KMS-11 (cell line): ENCODE measurements around the gene LLGL1.

Source experiments
- H2AFZ ChIP-seq: fragments of 200-600 bp; sonication (generic); 2 replicates; pipeline ENCODE4 v1.6.1; 2016; ENCODE audit warnings: antibody characterized with exemption, mixed run types, low read depth
- H3K27ac ChIP-seq: fragments of 200-600 bp; sonication (generic); 2 replicates; pipeline ENCODE4 v1.6.1; 2016; ENCODE audit warnings: mild to moderate bottlenecking, mixed run types
- H3K27me3 ChIP-seq: fragments of 200-600 bp; sonication (generic); 2 replicates; pipeline ENCODE4 v1.6.1; 2017; ENCODE audit warnings: mild to moderate bottlenecking, low read depth, mixed run types, moderate library complexity; ENCODE audit not compliant: insufficient read depth
- H3K36me3 ChIP-seq: fragments of 200-600 bp; sonication (generic); 2 replicates; pipeline ENCODE4 v1.6.1; 2017; ENCODE audit warnings: mild to moderate bottlenecking, mixed run types; ENCODE audit not compliant: insufficient read depth
- H3K4me1 ChIP-seq: fragments of 200-600 bp; sonication (generic); 2 replicates; pipeline ENCODE4 v1.6.1; 2016; ENCODE audit warnings: mild to moderate bottlenecking, low read depth, mixed run types; ENCODE audit not compliant: poor library complexity, severe bottlenecking
- H3K4me2 ChIP-seq: fragments of 200-600 bp; sonication (generic); 2 replicates; pipeline ENCODE4 v1.7.0; 2016; ENCODE audit warnings: mild to moderate bottlenecking, mixed run types
- H3K4me3 ChIP-seq: fragments of 200-600 bp; sonication (generic); IDR thresholded peaks from 2 replicates; pipeline ENCODE4 v1.6.1; 2017; ENCODE audit warnings: low read depth, low read length, mixed read lengths; ENCODE audit not compliant: insufficient read depth
- H3K79me2 ChIP-seq: fragments of 200-600 bp; sonication (generic); 2 replicates; pipeline ENCODE4 v1.6.1; 2016; ENCODE audit warnings: low read depth, mixed run types; ENCODE audit not compliant: insufficient read depth
- H3K9ac ChIP-seq: fragments of 200-600 bp; sonication (generic); 2 replicates; pipeline ENCODE4 v1.6.1; 2016; ENCODE audit warnings: mild to moderate bottlenecking, mixed run types
- H4K20me1 ChIP-seq: fragments of 200-600 bp; sonication (generic); 2 replicates; pipeline ENCODE4 v1.6.1; 2016; ENCODE audit warnings: mild to moderate bottlenecking, mixed run types; ENCODE audit not compliant: insufficient read depth
- TF ChIP-seq, protein P1 (sequence below): fragments of 200-600 bp; sonication (generic); conservative IDR thresholded peaks from 2 replicates; pipeline ENCODE4 v1.6.1; 2017; ENCODE audit warnings: low read depth, mild to moderate bottlenecking, antibody characterized with exemption, low read length, moderate library complexity, mixed read lengths

LLGL1 gene

DNA sequence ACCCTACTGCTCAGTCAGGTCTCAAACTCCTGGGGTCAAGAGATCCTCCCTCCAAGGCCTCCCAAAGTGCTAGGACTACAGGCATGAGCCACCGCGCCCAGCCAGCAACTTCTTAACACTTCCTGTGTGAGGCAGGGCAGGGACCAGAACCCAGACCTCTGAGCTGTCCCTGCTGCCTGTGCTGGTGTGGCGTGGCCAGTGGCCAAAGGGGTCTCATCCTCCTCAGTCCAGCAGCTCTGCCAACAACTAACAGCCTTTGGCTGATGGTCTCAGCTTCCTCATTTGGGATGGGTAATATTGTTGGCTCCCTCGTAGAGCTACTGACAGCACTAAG lies 1.4 kb upstream of the LLGL1 start:
- Histone ChIP-seq H3K4me1 (no peaks in the 10 kb centered on the region), H3K36me3 (no peaks in the 10 kb centered on the region), H3K9ac (no peak overlapping the region), H2AFZ (no peak overlapping the region), H3K27ac (no peak overlapping the region), H3K79me2 (no peaks in the 10 kb centered on the region), H4K20me1 (no peaks in the 10 kb centered on the region), H3K4me2 (no peak overlapping the region), H3K27me3 (no peaks in the 10 kb centered on the region), H3K4me3 (no peak overlapping the region)
- TF ChIP-seq, protein P1, sequence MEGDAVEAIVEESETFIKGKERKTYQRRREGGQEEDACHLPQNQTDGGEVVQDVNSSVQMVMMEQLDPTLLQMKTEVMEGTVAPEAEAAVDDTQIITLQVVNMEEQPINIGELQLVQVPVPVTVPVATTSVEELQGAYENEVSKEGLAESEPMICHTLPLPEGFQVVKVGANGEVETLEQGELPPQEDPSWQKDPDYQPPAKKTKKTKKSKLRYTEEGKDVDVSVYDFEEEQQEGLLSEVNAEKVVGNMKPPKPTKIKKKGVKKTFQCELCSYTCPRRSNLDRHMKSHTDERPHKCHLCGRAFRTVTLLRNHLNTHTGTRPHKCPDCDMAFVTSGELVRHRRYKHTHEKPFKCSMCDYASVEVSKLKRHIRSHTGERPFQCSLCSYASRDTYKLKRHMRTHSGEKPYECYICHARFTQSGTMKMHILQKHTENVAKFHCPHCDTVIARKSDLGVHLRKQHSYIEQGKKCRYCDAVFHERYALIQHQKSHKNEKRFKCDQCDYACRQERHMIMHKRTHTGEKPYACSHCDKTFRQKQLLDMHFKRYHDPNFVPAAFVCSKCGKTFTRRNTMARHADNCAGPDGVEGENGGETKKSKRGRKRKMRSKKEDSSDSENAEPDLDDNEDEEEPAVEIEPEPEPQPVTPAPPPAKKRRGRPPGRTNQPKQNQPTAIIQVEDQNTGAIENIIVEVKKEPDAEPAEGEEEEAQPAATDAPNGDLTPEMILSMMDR = no peak

DNA sequence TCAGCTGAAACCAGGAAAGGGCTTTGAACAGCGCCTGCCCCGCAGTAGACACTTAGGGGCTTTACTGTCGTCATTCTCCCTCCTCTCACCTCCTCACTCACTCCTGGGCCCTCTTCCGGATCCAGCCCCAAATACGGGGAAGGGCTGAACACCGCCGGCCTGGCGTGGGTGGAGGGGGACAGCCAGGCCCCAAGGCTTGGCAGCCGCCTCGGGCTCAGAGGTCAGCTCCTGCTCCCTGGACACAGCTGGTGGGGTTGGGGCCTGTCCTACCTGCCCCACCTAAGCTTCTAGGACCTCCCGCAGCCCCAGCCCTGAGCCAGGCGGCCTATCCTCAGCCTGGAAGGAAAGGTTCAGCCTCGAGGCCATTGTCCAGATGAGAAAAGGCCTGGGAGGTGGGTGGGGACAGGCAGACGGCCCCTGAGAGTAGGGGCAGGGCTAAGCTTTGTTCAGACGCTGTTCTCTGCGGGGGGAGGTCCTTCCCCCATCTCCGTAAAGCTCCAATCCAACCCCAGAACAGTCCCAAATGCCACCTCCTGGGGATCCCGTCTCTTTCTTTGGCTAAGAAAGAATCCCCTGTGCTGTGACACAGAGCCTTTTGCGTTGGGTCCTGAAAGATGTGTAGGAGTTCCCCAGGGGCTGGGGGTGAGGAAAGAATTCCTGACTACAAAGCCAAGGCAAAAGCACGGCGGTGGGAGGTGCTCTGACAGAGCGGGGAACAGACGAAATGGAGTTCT lies 881 bp upstream of the LLGL1 start:
- no peaks in the 10 kb centered on the region for H4K20me1 ChIP-seq
- TF ChIP-seq, protein P1 = no peak
- no peaks in the 10 kb centered on the region for H3K36me3 ChIP-seq
- no peaks in the 10 kb centered on the region for H3K27me3 ChIP-seq
- no peaks in the 10 kb centered on the region for H3K79me2 ChIP-seq
- no peak overlapping the region for H3K9ac ChIP-seq
- no peaks in the 10 kb centered on the region for H3K4me1 ChIP-seq
- H3K27ac ChIP-seq = no peak overlapping the region
- H3K4me2 ChIP-seq = 0 out of 2 replicates have a peak overlapping the region, but pooled peaks have one; percentile 27
- H2AFZ ChIP-seq = peak overlapping the region; percentile 88
- no peak overlapping the region for H3K4me3 ChIP-seq

DNA sequence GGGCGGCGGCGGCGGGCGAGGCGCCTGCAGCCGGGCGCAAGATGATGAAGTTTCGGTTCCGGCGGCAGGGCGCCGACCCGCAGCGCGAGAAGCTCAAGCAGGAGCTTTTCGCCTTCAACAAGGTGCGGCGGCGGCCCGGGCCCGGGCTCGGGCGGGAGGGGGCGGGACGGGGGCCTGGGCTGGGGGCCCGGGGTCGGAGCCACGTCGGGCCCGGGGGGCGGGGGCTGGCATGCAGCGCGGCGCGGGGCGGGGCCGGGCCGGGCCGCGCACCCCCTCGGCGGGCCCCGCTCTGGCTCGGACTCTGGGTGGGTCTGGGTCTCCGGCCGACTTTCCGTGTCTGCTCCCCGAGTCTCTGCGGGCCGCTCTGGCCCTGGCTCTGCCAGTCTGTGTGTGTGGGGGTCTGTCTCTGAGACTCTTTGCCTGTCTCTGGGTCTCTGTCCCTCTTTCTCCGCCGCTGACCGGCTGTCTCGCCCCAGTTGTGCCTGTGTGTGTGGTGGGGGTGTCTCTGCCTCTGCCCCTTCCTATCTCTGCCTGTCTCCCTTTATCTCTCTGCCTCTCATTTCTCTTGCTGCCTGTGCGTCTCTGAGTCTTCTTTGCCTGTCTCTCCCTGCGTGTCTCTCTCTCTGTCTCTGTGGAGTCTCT lies 328 bp downstream of the LLGL1 start:
- H3K79me2 ChIP-seq = no peaks in the 10 kb centered on the region
- H2AFZ ChIP-seq = no peak overlapping the region; the same call in 1 of the 2 replicates
- H3K4me2 ChIP-seq = peak overlapping the region; percentile 82
- TF ChIP-seq, protein P1 = no peak
- no peaks in the 10 kb centered on the region for H3K4me1 ChIP-seq
- H3K27me3 ChIP-seq = no peaks in the 10 kb centered on the region
- no peaks in the 10 kb centered on the region for H3K36me3 ChIP-seq
- no peaks in the 10 kb centered on the region for H4K20me1 ChIP-seq
- no peak overlapping the region for H3K27ac ChIP-seq
- no peak overlapping the region for H3K4me3 ChIP-seq
- H3K9ac ChIP-seq = no peak overlapping the region; the same call in 1 of the 2 replicates

DNA sequence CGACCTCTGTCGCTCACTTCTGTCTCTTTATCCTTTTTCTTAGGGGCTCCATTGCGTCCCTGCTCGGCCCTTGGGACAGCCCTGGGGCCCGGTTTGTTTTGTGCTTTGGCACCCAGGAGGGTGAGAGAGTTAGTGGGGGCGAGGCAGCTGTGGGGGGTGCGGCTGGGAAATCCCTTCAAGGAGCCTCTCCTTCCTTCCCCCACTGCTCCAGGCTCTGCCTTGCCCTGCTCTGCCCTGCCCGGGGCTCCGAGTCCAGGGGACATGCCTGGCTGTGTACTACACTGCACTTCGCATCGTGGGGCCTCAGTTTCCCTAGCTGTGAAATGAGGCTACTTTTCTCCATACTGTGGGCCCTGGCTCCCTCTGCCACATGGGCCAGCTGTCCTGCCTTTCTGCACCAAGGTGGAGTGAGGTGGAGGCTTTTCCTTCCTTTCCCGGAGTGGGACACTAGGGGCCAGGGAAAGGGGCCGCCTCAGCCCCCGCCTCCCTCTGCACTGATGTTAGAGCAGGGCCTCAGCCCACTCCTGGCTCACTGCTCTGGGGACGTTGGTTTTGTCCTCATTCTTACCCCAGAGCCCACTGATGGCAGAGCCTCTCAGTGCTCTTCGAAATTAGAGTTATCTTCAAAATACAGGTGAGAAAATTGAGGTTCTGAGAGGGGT lies 980 bp downstream of the LLGL1 start:
- Histone ChIP-seq H3K27ac (no peak overlapping the region), H3K4me2 (peak overlapping the region; percentile 82), H3K36me3 (no peaks in the 10 kb centered on the region), H3K4me1 (no peaks in the 10 kb centered on the region), H3K79me2 (no peaks in the 10 kb centered on the region), H3K27me3 (no peaks in the 10 kb centered on the region), H2AFZ (no peak overlapping the region; the same call in 1 of the 2 replicates), H3K4me3 (no peak overlapping the region), H4K20me1 (no peaks in the 10 kb centered on the region), H3K9ac (no peak overlapping the region; the same call in 1 of the 2 replicates)
- TF ChIP-seq, protein P1 = no peak
